ENCODE results near the gene DEK. TPM values are rescaled to one million over a fixed set of nuclear protein-coding genes. Genes with fewer than 3 reads are reported as not detected.
A peak's percentile ranks its signal among the peaks of the same experiment; 100 is the strongest.

DEK gene
- total RNA-seq, 1 donor from 2014 or later: 39.9 TPM

- FAIRE-seq: no peak
- no peaks in the 10 kb centered on the region for H3K27me3 Mint-ChIP-seq (ENCODE audit: low read depth, unreplicated experiment)
- Histone ChIP-seq H3K9ac (ENCODE audit: low read length) (peak overlapping the region; percentile 27), H2AFZ (ENCODE audit: low read depth, low read length) (no peak overlapping the region), H3K4me2 (ENCODE audit: low read length) (peak overlapping the region; percentile 88), H3K9me3 (ENCODE audit: insufficient read depth, low read depth, low read length) (no peaks in the 10 kb centered on the region), H3K4me3 (ENCODE audit: insufficient read depth, low read depth, low read length) (peak overlapping the region; percentile 91), H3K4me1 (ENCODE audit: insufficient read depth, low read length) (peaks cover 36% of the 10 kb centered on the region), H3K27me3 (ENCODE audit: insufficient read depth, low read length) (no peaks in the 10 kb centered on the region), H3K27ac (ENCODE audit: low read depth, low read length) (no peak overlapping the region), H4K20me1 (ENCODE audit: insufficient read depth, low read length) (peaks cover 46% of the 10 kb centered on the region), H3K36me3 (ENCODE audit: insufficient read depth, low read length) (peaks cover 6% of the 10 kb centered on the region), H3K79me2 (ENCODE audit: insufficient read depth, low read length) (peaks cover 72% of the 10 kb centered on the region)
- H3K4me3 Mint-ChIP-seq (ENCODE audit: unreplicated experiment): peak overlapping the region; percentile 93
- H3K9me3 Mint-ChIP-seq (ENCODE audit: unreplicated experiment): no peaks in the 10 kb centered on the region
- TF ChIP-seq CTCF (IDR thresholded peaks at IDR 0.05; ENCODE audit: insufficient read depth, low read depth, low read length) (no peak), EZH2 (IDR thresholded peaks at IDR 0.05; ENCODE audit: insufficient read depth, low read length) (no peak)
- peaks cover 17% of the 10 kb centered on the region for H3K4me1 Mint-ChIP-seq (ENCODE audit: low read depth, unreplicated experiment)
- H3K27ac Mint-ChIP-seq (ENCODE audit: unreplicated experiment): peak overlapping the region; percentile 23
- no peaks in the 10 kb centered on the region for H3K36me3 Mint-ChIP-seq (ENCODE audit: low read depth, unreplicated experiment)
- no peak for DNase-seq (ENCODE audit: low read depth)
Observed at GRCh38 chr6:18261877-18262276, 2.5 kb downstream of the DEK start.

GRCh38 chr6:18260448-18261106 lies 3.8 kb downstream of the DEK start:
- peaks cover 46% of the 10 kb centered on the region for H4K20me1 ChIP-seq (ENCODE audit: insufficient read depth, low read length)
- Mint-ChIP-seq H3K36me3 (ENCODE audit: low read depth, unreplicated experiment) (peaks cover 2% of the 10 kb centered on the region), H3K27ac (ENCODE audit: unreplicated experiment) (peak overlapping the region; percentile 3), H3K27me3 (ENCODE audit: low read depth, unreplicated experiment) (no peaks in the 10 kb centered on the region), H3K4me3 (ENCODE audit: unreplicated experiment) (no peak overlapping the region), H3K9me3 (ENCODE audit: unreplicated experiment) (no peaks in the 10 kb centered on the region), H3K4me1 (ENCODE audit: low read depth, unreplicated experiment) (peaks cover 17% of the 10 kb centered on the region)
- H3K9me3 ChIP-seq (ENCODE audit: insufficient read depth, low read depth, low read length): no peaks in the 10 kb centered on the region
- H3K4me1 ChIP-seq (ENCODE audit: insufficient read depth, low read length): peaks cover 36% of the 10 kb centered on the region
- DNase-seq (ENCODE audit: low read depth) (peak; percentile 49), FAIRE-seq (no peak)
- H3K4me2 ChIP-seq (ENCODE audit: low read length): peak overlapping the region; percentile 88
- no peak overlapping the region for H2AFZ ChIP-seq (ENCODE audit: low read depth, low read length)
- peak overlapping the region; percentile 60 for H3K27ac ChIP-seq (ENCODE audit: low read depth, low read length)
- H3K27me3 ChIP-seq (ENCODE audit: insufficient read depth, low read length): no peaks in the 10 kb centered on the region
- H3K4me3 ChIP-seq (ENCODE audit: insufficient read depth, low read depth, low read length): peak overlapping the region; percentile 20
- H3K79me2 ChIP-seq (ENCODE audit: insufficient read depth, low read length): peaks cover 82% of the 10 kb centered on the region
- peak overlapping the region; percentile 51 for H3K9ac ChIP-seq (ENCODE audit: low read length)
- TF ChIP-seq EZH2 (IDR thresholded peaks at IDR 0.05; ENCODE audit: insufficient read depth, low read length) (no peak), CTCF (IDR thresholded peaks at IDR 0.05; ENCODE audit: insufficient read depth, low read depth, low read length) (no peak)
- peaks cover 15% of the 10 kb centered on the region for H3K36me3 ChIP-seq (ENCODE audit: insufficient read depth, low read length)

All from astrocyte (in vitro differentiated cells and primary cell).